A673 (cell line): ENCODE data around the gene SSC5D. TPM values are rescaled to one million over a fixed set of nuclear protein-coding genes. Genes with fewer than 3 reads are reported as not detected.

Experiments
- BruUV-seq: library from RNA; stranded (reverse); fragments of 400-500 nt; replicated peaks from 2 replicates; lab custom pipeline; 2021; lab: Mats Ljungman, UMichigan
- CTCF ChIA-PET: fragments of 300-600 bp; sonication (Branson Sonifier 250); formaldehyde crosslinking; loops from one replicate; lab custom pipeline; 2022; ENCODE audit warnings: antibody characterized with exemption; lab: Charles Lee
- POLR2A ChIA-PET: fragments of 300-600 bp; sonication (Branson Sonifier 250); formaldehyde crosslinking; loops from one replicate; lab custom pipeline; 2022; ENCODE audit warnings: antibody characterized with exemption; ENCODE audit not compliant: low non-redundant PET; lab: Charles Lee
- DNase-seq: peaks from one replicate; pipeline ENCODE4 v3.0.0-alpha.2; 2015; ENCODE audit warnings: low spot score
- H3K27ac ChIP-seq: fragments of 200-600 bp; sonication (generic); 2 replicates; pipeline ENCODE4 v1.5.1; 2016; ENCODE audit warnings: mixed run types, low read depth, mild to moderate bottlenecking, mixed read lengths, antibody characterized with exemption, low read length; ENCODE audit not compliant: poor library complexity, severe bottlenecking
- H3K27me3 ChIP-seq: fragments of 200-600 bp; sonication (generic); replicated peaks from 2 replicates; pipeline ENCODE4 v1.6.1; 2017; ENCODE audit warnings: mixed run types, low read depth, mild to moderate bottlenecking, mixed read lengths, antibody characterized with exemption, low read length; ENCODE audit not compliant: insufficient read depth, poor library complexity
- H3K36me3 ChIP-seq: fragments of 200-600 bp; sonication (generic); 2 replicates; pipeline ENCODE4 v1.6.1; 2016; ENCODE audit warnings: mixed run types, mild to moderate bottlenecking, mixed read lengths, antibody characterized with exemption, low read length; ENCODE audit not compliant: insufficient read depth, poor library complexity, severe bottlenecking
- H3K4me1 ChIP-seq: fragments of 200-600 bp; sonication (generic); 2 replicates; pipeline ENCODE4 v1.6.1; 2017; ENCODE audit warnings: mixed run types, mild to moderate bottlenecking, mixed read lengths, antibody characterized with exemption, low read length; ENCODE audit not compliant: insufficient read depth, poor library complexity, severe bottlenecking
- H3K4me3 ChIP-seq: fragments of 200-600 bp; sonication (generic); 2 replicates; pipeline ENCODE4 v1.5.1; 2016; ENCODE audit warnings: low read depth, mixed run types, mild to moderate bottlenecking, mixed read lengths, low read length; ENCODE audit not compliant: poor library complexity, severe bottlenecking
- H3K9me3 ChIP-seq: fragments of 200-600 bp; sonication (generic); 2 replicates; pipeline ENCODE4 v1.6.1; 2016; ENCODE audit warnings: mixed run types, low read depth, mild to moderate bottlenecking, mixed read lengths, antibody characterized with exemption, low read length; ENCODE audit not compliant: poor library complexity, severe bottlenecking
- EZH2 ChIP-seq: fragments of 200-600 bp; sonication (generic); IDR thresholded peaks from 2 replicates; pipeline ENCODE4 v1.6.1; 2017; ENCODE audit warnings: borderline replicate concordance, low read depth, mild to moderate bottlenecking, mixed read lengths, antibody characterized with exemption, low read length; ENCODE audit not compliant: poor library complexity, severe bottlenecking
- intact Hi-C: fragments of 100-400 bp; cut with micrococcal nuclease; formaldehyde crosslinking; loops from one replicate; pipeline ENCODE4 v1.10.0; 2022; ENCODE audit not compliant: unreplicated experiment
- total RNA-seq: library from RNA; stranded (reverse); gene quantifications from 2 replicates; pipeline ENCODE4 v1.2.3, GENCODE V29; 2021
- TF ChIP-seq, protein P1 (sequence below): fragments of 300-800, 200-600 bp; sonication (generic); conservative IDR thresholded peaks from 2 replicates; pipeline ENCODE4 v1.5.1; 2017; ENCODE audit warnings: low read depth, mild to moderate bottlenecking, antibody characterized with exemption, low read length, moderate library complexity, mixed read lengths

The SSC5D gene
- total RNA-seq, 1 experiment from 2014 or later = 1.4 TPM

DNA sequence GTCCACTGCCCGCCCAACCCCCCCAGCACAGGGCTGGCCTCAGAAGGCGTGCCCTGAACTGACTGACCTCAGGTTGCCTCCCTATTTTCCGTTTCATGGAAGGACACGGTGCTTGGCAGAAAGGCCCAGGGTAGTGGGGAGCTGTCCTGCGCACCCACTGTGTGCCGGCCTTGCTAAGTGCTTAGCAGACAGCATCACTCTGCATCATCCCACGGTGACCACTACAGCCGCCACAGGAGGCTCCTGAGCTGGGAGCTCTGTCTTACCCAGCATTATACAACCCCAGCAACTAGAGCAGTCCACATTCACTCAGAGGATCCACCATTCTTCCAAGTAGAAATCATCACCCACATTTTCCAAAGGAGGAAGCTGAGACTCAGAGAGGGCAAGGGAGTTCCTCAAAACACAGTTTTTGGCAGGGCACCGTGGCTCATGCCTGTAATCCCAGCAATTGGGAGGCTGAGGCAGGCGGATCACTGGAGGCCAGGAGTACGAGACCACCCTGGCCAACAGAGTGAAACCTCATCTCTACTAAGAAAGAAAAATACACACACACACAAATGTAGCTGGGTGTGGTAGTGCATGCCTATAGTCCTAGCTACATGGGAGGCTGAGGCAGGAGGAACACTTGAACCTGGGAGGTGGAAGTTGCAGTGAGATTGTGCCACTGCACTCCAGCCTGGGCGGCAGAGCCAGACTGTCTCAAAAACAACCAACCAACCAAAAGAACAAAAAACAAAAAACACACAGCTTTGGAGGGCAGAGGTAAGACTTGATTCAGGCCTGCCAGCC lies 47.1 kb downstream of the SSC5D start:
- Histone ChIP-seq H3K36me3 (no peaks in the 10 kb centered on the region), H3K27ac (no peak overlapping the region), H3K4me1 (no peaks in the 10 kb centered on the region), H3K27me3 (no peaks in the 10 kb centered on the region), H3K9me3 (no peaks in the 10 kb centered on the region), H3K4me3 (no peak overlapping the region)
- TF ChIP-seq, protein P1, sequence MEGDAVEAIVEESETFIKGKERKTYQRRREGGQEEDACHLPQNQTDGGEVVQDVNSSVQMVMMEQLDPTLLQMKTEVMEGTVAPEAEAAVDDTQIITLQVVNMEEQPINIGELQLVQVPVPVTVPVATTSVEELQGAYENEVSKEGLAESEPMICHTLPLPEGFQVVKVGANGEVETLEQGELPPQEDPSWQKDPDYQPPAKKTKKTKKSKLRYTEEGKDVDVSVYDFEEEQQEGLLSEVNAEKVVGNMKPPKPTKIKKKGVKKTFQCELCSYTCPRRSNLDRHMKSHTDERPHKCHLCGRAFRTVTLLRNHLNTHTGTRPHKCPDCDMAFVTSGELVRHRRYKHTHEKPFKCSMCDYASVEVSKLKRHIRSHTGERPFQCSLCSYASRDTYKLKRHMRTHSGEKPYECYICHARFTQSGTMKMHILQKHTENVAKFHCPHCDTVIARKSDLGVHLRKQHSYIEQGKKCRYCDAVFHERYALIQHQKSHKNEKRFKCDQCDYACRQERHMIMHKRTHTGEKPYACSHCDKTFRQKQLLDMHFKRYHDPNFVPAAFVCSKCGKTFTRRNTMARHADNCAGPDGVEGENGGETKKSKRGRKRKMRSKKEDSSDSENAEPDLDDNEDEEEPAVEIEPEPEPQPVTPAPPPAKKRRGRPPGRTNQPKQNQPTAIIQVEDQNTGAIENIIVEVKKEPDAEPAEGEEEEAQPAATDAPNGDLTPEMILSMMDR = no peak
- no peak for TF ChIP-seq EZH2
- no TSS peak for BruUV-seq
- intact Hi-C loops = no loop called here
- ChIA-PET CTCF (interaction anchor here (0.6 kb wide), 2 partner anchors 83 to 376 kb away, joined by 4 to 6 read pairs; no protein-coding TSS in a partner anchor), POLR2A (interaction anchor here (0.7 kb wide), 1 partner anchor 36 kb away, joined by 17 read pairs; no protein-coding TSS in a partner anchor)
- DNase-seq = no peak

DNA sequence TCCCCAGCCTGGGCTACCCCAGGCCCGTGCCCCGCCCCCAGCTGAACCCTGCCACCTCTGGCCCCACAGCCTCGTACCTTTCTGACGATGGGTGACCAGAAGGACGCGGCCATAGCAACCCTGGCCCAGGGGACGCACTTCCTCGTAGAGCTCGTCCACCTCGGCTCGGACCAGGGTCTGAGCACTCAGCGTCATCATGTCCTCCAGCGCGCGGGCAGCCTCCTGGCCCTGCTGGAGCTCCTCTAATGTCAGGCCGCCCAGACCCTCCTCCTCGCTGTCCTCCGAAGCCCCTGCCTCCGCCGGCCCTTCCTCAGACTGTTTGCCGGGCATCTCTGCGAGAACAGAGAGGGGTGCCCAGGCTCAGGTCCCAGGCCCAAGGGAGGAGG lies 47.7 kb downstream of the SSC5D start:
- TF ChIP-seq EZH2 = no peak
- TF ChIP-seq, protein P1 = no peak
- BruUV-seq = no TSS peak
- Histone ChIP-seq H3K27me3 (no peaks in the 10 kb centered on the region), H3K4me1 (no peaks in the 10 kb centered on the region), H3K9me3 (no peaks in the 10 kb centered on the region), H3K4me3 (no peak overlapping the region), H3K36me3 (no peaks in the 10 kb centered on the region), H3K27ac (no peak overlapping the region)
- intact Hi-C loops = no loop called here
- ChIA-PET POLR2A (no interaction called here), CTCF (no interaction called here)
- no peak for DNase-seq

DNA sequence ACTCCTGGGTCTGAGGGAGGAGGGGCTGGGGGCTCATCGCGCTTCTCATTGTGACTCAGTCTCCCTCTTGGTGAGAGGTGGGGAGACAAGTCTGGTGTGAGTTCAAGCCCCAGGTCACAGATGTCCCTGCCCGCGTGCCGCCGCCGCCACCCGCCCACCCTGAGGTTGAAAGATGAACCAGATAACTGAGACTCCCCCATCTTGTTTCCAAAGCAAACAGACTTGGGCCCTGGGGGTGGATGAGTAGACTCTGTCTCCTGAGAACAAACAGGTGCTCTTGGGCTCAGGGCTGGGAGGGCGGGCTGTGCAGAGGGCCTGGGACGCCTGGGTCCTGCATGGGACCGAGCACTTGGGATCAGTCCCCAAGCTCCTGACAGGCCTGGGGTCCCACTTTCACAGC lies 48.1 kb downstream of the SSC5D start:
- intact Hi-C loops = no loop called here
- no peaks in the 10 kb centered on the region for H3K36me3 ChIP-seq
- no TSS peak for BruUV-seq
- no peak overlapping the region for H3K4me3 ChIP-seq
- H3K27ac ChIP-seq = no peak overlapping the region
- no peaks in the 10 kb centered on the region for H3K4me1 ChIP-seq
- POLR2A ChIA-PET = no interaction called here
- H3K27me3 ChIP-seq = no peaks in the 10 kb centered on the region
- CTCF ChIA-PET = no interaction called here
- no peak for DNase-seq
- H3K9me3 ChIP-seq = no peaks in the 10 kb centered on the region
- TF ChIP-seq EZH2 = no peak
- TF ChIP-seq, protein P1 = no peak
